ENCODE results near the gene C16orf87.

Gene C16orf87

DNA sequence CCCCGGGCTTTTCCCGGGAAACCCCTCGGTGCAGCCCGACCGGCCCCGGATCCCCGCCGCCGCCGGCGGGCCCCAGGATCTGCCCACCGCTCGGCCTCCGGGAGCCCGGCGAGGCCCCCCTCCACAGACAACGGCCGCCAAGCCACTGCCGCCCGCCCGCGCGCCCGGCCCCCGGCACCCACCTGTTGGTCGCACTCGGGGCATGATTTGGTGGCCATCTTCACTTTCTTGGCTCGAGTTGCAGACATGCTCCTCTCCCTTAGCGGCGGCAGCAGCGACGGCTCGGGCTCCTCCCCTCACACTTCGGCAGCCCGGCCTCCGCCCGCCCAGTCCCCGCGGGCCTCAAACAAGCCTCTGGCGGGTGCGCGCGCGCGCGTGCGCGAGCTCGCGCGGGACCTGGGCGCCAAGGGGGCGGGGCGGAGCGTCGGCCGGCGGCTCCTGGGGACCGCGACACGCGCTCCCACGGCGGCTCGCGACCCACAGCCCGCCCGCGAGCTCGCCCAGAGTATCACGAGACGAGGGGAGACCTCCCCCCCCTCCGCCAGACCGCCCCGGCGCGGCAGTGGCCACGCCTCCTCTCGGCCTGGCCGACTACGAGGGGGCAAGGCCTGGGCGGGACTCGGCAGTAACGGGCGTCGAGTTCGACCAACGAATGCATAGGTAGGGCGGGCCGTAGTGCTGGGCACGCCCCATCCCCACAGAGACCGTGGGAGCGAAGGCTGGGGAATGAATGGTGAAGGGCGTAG lies at the start of gene C16orf87:
Gene C16orf87 (minus strand): TSS at position 279 of the 746 bp plus-strand sequence. CDS start 31 bp downstream, at position 248.
- ChIA-PET POLR2A (interaction anchor here (1.0 to 1.6 kb wide), 2 partner anchors 14 to 141 kb away, joined by 3 to 4 read pairs; partner anchors contain the start of gene ORC6), CTCF (interaction anchor here (0.6 kb wide), 1 partner anchor 30 kb away, joined by 3 read pairs; no protein-coding TSS in a partner anchor)
- Histone ChIP-seq H3K4me3 (ENCODE audit: low read depth, low read length) (peak within 1 kb of the TSS; percentile 71), H3K4me1 (ENCODE audit: control insufficient read depth, insufficient read depth, low read length) (peaks cover 9% of the 10 kb centered on the region; the same call in 1 of the 2 replicates), H3K36me3 (ENCODE audit: control insufficient read depth in 2 of 2, insufficient read depth in 1 of 2, low read length in 2 of 2) (no peaks in the 10 kb centered on the region), H3K27ac (ENCODE audit: extremely low read depth, low read depth, low read length) (peak within 1 kb of the TSS; percentile 89), H3K9me3 (ENCODE audit: control insufficient read depth, insufficient read depth, low read depth, low read length) (no peaks in the 10 kb centered on the region)
- no peak for TF ChIP-seq ZFP3 (tag by site-specific recombination; IDR thresholded peaks at IDR 0.05; ENCODE audit: low read depth)
- TF ChIP-seq SP3 (tag by site-specific recombination; IDR thresholded peaks at IDR 0.05) = peak; percentile 76
- TF ChIP-seq GLIS1 (tag by site-specific recombination; IDR thresholded peaks at IDR 0.05) = peak; percentile 36; the same call in 1 of the 2 replicates
- no peak for TF ChIP-seq ZEB2 (tag by site-specific recombination; IDR thresholded peaks at IDR 0.05)
- TF ChIP-seq ZBTB44 (tag by site-specific recombination; IDR thresholded peaks at IDR 0.05) = 0 out of 2 replicates have a peak, but pooled peaks have one; percentile 8
- TF ChIP-seq ZNF10 (tag by site-specific recombination; IDR thresholded peaks at IDR 0.05) = no peak
- TF ChIP-seq SP2 (tag by site-specific recombination; IDR thresholded peaks at IDR 0.05) = peak; percentile 83
- no peak for TF ChIP-seq ZBTB1 (tag by site-specific recombination; IDR thresholded peaks at IDR 0.05)
- TF ChIP-seq, protein P1, sequence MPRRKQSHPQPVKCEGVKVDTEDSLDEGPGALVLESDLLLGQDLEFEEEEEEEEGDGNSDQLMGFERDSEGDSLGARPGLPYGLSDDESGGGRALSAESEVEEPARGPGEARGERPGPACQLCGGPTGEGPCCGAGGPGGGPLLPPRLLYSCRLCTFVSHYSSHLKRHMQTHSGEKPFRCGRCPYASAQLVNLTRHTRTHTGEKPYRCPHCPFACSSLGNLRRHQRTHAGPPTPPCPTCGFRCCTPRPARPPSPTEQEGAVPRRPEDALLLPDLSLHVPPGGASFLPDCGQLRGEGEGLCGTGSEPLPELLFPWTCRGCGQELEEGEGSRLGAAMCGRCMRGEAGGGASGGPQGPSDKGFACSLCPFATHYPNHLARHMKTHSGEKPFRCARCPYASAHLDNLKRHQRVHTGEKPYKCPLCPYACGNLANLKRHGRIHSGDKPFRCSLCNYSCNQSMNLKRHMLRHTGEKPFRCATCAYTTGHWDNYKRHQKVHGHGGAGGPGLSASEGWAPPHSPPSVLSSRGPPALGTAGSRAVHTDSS (tag by site-specific recombination; IDR thresholded peaks at IDR 0.05) = no peak
- TF ChIP-seq, protein P2, sequence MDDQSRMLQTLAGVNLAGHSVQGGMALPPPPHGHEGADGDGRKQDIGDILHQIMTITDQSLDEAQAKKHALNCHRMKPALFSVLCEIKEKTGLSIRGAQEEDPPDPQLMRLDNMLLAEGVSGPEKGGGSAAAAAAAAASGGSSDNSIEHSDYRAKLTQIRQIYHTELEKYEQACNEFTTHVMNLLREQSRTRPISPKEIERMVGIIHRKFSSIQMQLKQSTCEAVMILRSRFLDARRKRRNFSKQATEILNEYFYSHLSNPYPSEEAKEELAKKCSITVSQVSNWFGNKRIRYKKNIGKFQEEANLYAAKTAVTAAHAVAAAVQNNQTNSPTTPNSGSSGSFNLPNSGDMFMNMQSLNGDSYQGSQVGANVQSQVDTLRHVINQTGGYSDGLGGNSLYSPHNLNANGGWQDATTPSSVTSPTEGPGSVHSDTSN (CRISPR knock-in tag; IDR thresholded peaks at IDR 0.05) = 0 out of 2 replicates have a peak, but pooled peaks have one; percentile 57
- TF ChIP-seq, protein P3, sequence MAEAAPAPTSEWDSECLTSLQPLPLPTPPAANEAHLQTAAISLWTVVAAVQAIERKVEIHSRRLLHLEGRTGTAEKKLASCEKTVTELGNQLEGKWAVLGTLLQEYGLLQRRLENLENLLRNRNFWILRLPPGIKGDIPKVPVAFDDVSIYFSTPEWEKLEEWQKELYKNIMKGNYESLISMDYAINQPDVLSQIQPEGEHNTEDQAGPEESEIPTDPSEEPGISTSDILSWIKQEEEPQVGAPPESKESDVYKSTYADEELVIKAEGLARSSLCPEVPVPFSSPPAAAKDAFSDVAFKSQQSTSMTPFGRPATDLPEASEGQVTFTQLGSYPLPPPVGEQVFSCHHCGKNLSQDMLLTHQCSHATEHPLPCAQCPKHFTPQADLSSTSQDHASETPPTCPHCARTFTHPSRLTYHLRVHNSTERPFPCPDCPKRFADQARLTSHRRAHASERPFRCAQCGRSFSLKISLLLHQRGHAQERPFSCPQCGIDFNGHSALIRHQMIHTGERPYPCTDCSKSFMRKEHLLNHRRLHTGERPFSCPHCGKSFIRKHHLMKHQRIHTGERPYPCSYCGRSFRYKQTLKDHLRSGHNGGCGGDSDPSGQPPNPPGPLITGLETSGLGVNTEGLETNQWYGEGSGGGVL (tag by site-specific recombination; IDR thresholded peaks at IDR 0.05) = peak; percentile 56; the same call in 1 of the 2 replicates
- no peak for TF ChIP-seq ZNF223 (tag by site-specific recombination; IDR thresholded peaks at IDR 0.05)
- no peak for TF ChIP-seq ZNF16 (tag by site-specific recombination; IDR thresholded peaks at IDR 0.05; ENCODE audit: low read depth)
- no peak for TF ChIP-seq ZNF76 (tag by site-specific recombination; IDR thresholded peaks at IDR 0.05; ENCODE audit: borderline replicate concordance, low read depth)
- TF ChIP-seq ZNF621 (tag by site-specific recombination; IDR thresholded peaks at IDR 0.05) = no peak
- peak; percentile 98 for TF ChIP-seq SCRT2 (tag by site-specific recombination; IDR thresholded peaks at IDR 0.05)
- TF ChIP-seq ZNF335 (tag by site-specific recombination; conservative IDR thresholded peaks at IDR 0.05) = 0 out of 2 replicates have a peak, but pooled peaks have one; percentile 14
- TF ChIP-seq, protein P4, sequence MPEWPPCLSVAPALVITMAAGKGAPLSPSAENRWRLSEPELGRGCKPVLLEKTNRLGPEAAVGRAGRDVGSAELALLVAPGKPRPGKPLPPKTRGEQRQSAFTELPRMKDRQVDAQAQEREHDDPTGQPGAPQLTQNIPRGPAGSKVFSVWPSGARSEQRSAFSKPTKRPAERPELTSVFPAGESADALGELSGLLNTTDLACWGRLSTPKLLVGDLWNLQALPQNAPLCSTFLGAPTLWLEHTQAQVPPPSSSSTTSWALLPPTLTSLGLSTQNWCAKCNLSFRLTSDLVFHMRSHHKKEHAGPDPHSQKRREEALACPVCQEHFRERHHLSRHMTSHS (tag by site-specific recombination; IDR thresholded peaks at IDR 0.05) = no peak
- TF ChIP-seq ZNF449 (tag by site-specific recombination; IDR thresholded peaks at IDR 0.05) = 0 out of 2 replicates have a peak, but pooled peaks have one; percentile 46
- no peak for TF ChIP-seq ZNF292 (tag by site-specific recombination; IDR thresholded peaks at IDR 0.05; ENCODE audit: borderline replicate concordance, low read depth)
- TF ChIP-seq ZNF692 (tag by site-specific recombination; IDR thresholded peaks at IDR 0.05) = no peak
- TF ChIP-seq ZNF155 (tag by site-specific recombination; IDR thresholded peaks at IDR 0.05) = no peak
- 0 out of 2 replicates have a peak, but pooled peaks have one; percentile 84 for TF ChIP-seq ZNF785 (tag by site-specific recombination; IDR thresholded peaks at IDR 0.05)
- TF ChIP-seq EGR2 (tag by site-specific recombination; IDR thresholded peaks at IDR 0.05; ENCODE audit: low read depth) = 0 out of 2 replicates have a peak, but pooled peaks have one; percentile 14
- TF ChIP-seq, protein P5, sequence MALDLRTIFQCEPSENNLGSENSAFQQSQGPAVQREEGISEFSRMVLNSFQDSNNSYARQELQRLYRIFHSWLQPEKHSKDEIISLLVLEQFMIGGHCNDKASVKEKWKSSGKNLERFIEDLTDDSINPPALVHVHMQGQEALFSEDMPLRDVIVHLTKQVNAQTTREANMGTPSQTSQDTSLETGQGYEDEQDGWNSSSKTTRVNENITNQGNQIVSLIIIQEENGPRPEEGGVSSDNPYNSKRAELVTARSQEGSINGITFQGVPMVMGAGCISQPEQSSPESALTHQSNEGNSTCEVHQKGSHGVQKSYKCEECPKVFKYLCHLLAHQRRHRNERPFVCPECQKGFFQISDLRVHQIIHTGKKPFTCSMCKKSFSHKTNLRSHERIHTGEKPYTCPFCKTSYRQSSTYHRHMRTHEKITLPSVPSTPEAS (tag by site-specific recombination; IDR thresholded peaks at IDR 0.05) = no peak

Data from HEK293 (cell line).